HG02884 (cell line): ENCODE data around the gene ZC3H8.
"Not testable (repeated sequence)": the region's sequence is repeated elsewhere in the genome, so short reads cannot be mapped to it uniquely, and the experiment has no call there.

Experiments
- ATAC-seq: cut with Tn5 transposase; IDR thresholded peaks from one replicate; pipeline ENCODE4 v1.9.1; 2021; ENCODE audit warnings: mild to moderate bottlenecking, moderate library complexity; ENCODE audit not compliant: unreplicated experiment

Gene ZC3H8

GRCh38 chr2:112260295-112260625 lies 5.4 kb upstream of the ZC3H8 start:
- no peak for ATAC-seq

GRCh38 chr2:112259509-112260294 lies 4.9 kb upstream of the ZC3H8 start:
- ATAC-seq = no peak

- ATAC-seq = no peak
Measured at GRCh38 chr2:112257575-112257974, 2.7 kb upstream of the ZC3H8 start.

- no peak for ATAC-seq
Measured at GRCh38 chr2:112256654-112257053, 1.8 kb upstream of the ZC3H8 start.

GRCh38 chr2:112255875-112256274 lies 1.0 kb upstream of the ZC3H8 start:
- no peak for ATAC-seq

- ATAC-seq = no peak
Measured at GRCh38 chr2:112253261-112253815, 1.5 kb downstream of the ZC3H8 start.

- ATAC-seq = no peak
Measured at GRCh38 chr2:112251271-112251670, 3.6 kb downstream of the ZC3H8 start.

GRCh38 chr2:112244854-112245253 lies 10.0 kb downstream of the ZC3H8 start:
- ATAC-seq = no peak

- no peak for ATAC-seq
Measured at GRCh38 chr2:112243233-112243632, 11.6 kb downstream of the ZC3H8 start.

- no peak for ATAC-seq
Measured at GRCh38 chr2:112242384-112242783, 12.5 kb downstream of the ZC3H8 start.

GRCh38 chr2:112239862-112240261 lies 15.0 kb downstream of the ZC3H8 start:
- ATAC-seq = no peak

- no peak for ATAC-seq
Measured at GRCh38 chr2:112230371-112230770, 24.5 kb downstream of the ZC3H8 start.

- no peak for ATAC-seq
Measured at GRCh38 chr2:112229348-112229747, 25.5 kb downstream of the ZC3H8 start.

GRCh38 chr2:112220831-112221230 lies 34.0 kb downstream of the ZC3H8 start:
- no peak for ATAC-seq

GRCh38 chr2:112220186-112220585 lies 34.7 kb downstream of the ZC3H8 start:
- ATAC-seq = no peak

GRCh38 chr2:112217854-112218253 lies 37.0 kb downstream of the ZC3H8 start:
- ATAC-seq = no peak

- ATAC-seq = no peak
Measured at GRCh38 chr2:112216167-112216566, 38.7 kb downstream of the ZC3H8 start.

- ATAC-seq = not testable (repeated sequence)
Measured at GRCh38 chr2:112207905-112208304, 46.9 kb downstream of the ZC3H8 start.

- no peak for ATAC-seq
Measured at GRCh38 chr2:112204411-112204810, 50.4 kb downstream of the ZC3H8 start.

GRCh38 chr2:112201696-112202430 lies 53.0 kb downstream of the ZC3H8 start:
- no peak for ATAC-seq

- peak; percentile 55 for ATAC-seq
Measured at GRCh38 chr2:112199188-112199587, 55.7 kb downstream of the ZC3H8 start.

GRCh38 chr2:112198780-112199179 lies 56.1 kb downstream of the ZC3H8 start:
- ATAC-seq = no peak
